OCI-M1 (cell line): Measurements from ENCODE around the gene ALDH3A2.
"Not testable (repeated sequence)": the region's sequence is repeated elsewhere in the genome, so short reads cannot be mapped to it uniquely, and the experiment has no call there.

Experiments used
- DNase-seq: peaks from one replicate; lab custom pipeline; 2025; lab: John Stamatoyannopoulos, UW

ALDH3A2 gene

GRCh38 chr17:19678581-19679453, 30.3 kb downstream of the ALDH3A2 start:
- DNase-seq = no peak

GRCh38 chr17:19683117-19683516, 34.6 kb downstream of the ALDH3A2 start:
- no peak for DNase-seq

DNA sequence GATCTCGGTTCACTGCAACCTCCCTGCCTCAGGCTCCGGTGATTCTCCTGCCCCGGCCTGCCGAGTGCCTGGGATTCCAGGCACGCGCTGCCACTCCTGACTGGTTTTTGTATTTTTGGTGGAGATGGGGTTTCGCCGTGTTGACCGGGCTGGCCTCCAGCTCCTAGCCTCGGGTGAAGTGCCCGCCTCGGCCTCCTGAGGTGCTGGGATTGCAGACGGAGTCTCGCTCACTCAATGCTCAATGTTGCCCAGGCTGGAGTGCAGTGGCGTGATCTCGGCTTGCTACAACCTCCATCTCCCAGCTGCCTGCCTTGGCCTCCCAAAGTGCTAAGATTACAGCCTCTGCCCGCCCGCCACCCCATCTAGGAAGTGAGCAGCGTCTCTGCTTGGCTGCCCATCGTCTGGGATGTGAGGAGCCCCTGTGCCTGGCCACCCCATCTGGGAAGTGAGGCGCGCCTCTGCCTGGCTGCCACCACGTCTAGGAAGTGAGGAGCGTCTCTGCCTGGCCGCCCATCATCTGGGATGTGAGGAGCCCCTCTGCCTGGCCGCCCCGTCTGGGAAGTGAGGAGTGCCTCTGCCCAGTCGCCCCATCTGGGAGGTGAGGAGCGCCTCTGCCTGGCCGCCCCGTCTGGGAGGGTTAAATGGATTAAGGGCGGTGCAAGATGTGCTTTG, 36.5 kb downstream of the ALDH3A2 start:
- DNase-seq = not testable (repeated sequence)

- no peak for DNase-seq
These were observed 38.0 kb downstream of the ALDH3A2 start for GRCh38 chr17:19686400-19687090.

DNA sequence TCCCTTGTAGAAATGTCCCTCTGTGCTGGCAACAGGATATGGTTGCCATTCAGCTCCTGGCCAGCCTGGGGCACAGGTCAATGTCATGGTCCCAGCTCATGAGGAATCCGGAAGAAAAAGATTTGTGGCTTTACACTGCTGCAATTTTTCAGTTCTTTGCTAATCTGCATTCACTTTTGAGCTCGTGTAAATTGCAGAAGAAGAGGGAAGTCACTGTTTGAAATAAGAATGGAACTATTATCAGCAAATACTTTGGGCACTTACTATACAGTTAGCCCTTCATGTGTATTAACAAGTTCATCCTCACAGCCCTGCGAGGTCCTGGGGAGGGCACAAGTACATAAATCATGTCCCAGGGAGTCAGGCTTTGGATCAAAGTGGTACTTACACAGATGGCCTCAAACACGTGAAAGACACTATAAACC, 53.7 kb downstream of the ALDH3A2 start:
- no peak for DNase-seq

DNA sequence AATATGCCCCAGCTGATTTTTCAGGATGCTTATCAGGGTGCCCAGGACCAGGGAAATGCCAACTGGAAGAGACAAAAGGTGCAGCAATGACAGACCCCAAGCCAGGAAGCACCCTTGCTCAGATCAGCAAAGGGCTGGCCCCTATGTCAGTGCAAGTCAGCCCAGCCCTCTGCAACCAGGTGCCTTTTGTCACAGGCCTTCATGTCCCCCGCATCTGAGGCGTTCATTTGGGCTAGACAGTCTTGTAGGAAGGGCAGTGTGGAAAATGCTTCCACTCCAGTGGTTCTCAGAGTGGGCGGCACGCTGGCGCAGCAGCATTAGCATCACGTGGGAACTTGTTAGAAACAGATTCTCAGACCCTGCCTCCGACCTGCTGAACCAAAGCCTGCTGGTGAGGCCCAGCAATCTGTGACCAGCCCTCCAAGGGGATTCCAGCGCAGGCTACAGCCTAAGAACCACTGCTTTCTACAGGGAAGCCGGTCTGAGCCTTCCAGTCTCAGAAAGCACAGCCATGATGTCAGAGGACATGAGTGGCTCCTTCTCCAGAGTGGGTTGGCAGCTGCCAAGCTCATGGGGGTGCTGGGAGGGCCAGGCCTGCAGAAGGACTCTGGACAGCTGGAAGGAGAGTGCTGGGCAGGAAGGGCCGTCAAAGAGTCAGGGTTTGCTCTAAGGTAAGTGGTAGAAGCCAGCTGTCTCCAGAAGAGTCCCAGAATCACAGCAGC, 54.7 kb downstream of the ALDH3A2 start:
- DNase-seq = no peak

GRCh38 chr17:19703828-19704613, 55.5 kb downstream of the ALDH3A2 start:
- DNase-seq = no peak

DNA sequence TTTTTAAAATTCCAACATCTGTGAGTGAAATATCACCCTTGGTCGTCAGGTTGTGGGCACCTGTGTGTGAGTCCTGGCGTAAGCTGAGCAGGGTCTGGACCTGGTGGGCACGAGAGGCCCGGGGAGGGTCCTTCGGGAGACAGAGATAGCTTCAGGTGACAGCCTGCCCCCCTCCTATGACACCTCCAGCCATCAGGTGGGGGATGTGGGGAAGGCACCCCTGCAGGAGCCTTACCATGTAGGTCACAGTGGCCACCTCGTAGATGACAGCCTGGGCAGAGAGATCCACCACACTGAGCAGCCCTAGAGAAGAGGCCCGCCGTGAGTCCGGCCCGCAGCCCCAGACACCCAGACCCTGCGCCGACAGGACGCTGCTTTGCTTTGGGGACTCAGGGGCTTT, 56.6 kb downstream of the ALDH3A2 start:
- no peak for DNase-seq

DNA sequence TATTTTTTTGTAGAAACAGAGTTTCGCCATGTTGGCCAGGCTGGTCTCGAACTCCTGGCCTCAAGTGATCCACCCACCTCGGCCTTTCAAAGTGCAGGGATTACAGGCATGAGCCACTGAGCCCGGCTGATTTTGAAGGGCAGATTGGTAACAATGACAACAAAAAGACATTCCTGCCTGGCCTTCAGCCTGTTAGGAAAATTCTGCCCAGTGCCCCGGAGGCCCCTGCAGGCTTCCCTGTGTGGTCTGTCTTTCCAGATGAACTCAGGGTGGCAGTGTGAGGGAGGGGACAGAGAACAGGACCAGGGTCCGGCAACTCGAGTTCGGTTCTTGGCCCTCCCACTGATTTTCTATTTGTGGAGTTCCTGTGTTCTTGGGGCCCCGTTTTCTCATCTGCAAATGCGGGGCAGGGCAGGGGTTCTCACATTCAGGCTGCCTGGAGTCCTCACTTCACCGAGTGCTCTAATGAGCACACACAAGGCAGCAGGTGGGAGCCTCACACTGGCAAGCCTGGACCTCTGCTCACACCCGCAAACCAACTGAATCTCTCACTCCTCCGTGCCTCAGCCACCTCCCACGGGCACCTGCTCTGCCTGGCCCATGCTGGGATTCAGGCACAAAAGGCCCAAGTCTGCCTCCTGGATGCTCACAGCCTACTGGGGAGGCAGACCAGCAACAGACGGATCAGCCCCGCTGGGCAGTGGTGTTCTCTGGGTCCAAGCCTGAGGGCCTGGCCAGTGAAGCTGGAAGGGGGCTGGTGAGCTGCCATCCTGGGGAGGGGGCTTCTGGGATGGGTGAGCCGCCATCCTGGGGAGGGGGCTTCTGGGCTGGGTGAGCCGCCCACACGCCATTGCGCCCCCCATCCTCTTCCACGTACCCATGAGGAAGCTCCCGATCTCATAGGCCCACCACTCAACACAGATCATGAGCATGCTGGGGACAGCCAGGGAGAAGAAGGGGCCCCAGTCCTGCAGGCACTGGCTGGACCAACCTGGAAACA, 57.5 kb downstream of the ALDH3A2 start:
- DNase-seq = no peak

DNA sequence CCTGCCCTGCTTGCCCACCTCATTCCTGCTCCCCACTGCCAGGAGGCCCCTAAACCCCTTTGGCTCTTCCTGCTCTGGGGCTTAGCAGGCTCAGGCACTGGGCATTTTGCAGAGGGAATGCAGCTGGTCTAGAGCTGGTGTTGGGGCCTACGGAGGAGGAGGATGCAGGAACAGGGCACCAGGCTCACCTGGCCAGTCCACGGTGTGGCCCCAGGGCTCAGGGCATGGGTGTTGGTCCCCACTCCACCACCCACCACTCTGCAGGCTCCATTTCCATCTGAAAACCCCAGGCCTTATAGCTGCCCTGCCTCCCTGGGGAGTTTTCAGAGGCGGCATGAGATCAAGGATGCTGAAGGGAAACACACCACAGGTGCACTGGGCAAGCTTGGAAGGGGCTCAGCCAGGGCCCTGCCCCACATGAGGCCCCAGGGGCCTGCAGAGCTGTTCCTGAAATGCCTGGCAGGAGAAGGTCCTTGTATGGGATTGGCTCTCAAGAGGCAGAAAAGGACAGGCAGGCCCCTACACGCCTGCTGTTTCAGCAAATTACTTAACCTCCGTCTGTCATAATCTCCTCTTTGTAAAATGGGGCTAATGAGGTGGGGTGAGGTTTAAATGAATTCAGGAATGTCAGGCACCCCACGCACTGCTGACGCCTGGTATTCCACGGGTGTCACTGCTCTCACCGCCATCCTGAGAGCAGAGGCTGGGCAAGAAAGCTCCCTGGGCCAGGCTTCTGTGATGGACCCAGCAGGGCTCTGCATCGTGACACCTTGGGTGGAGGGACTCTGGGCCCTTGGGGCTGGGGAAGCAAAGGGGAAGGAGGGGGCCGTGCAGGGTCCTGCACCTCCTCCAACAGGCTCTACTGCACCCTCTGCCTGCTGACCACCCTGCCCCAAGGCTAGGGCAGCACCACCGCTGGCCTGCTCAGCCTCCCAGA, 58.5 kb downstream of the ALDH3A2 start:
- DNase-seq = no peak

DNA sequence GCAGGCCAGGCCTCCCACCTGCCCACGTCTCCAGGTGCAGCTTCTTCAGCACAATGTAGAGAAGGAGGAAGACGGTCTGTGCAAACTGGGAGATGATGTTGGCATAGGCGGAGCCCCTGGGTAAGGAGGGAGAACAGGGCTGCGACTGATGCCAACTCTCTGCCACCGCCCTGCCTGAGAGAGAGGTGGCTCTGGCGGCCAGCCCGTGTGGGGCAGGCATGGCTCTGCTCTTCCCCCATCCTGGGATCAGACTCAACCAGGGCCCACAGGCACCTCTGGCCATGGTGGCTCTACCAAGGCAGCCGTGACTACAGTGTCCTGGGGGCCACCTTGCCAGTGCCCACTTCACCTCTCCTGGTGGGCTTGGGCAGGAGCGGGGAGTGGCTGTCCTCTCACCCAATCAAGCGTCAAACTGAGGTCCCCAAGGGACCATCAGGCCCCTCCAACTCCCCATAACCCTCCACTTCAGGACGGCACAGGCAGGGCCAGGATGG, 59.2 kb downstream of the ALDH3A2 start:
- DNase-seq = no peak

- no peak for DNase-seq
These were observed 60.1 kb downstream of the ALDH3A2 start for GRCh38 chr17:19708431-19709175.

GRCh38 chr17:19709841-19710240, 61.3 kb downstream of the ALDH3A2 start:
- DNase-seq = no peak

GRCh38 chr17:19712436-19713004, 64.0 kb downstream of the ALDH3A2 start:
- no peak for DNase-seq

DNA sequence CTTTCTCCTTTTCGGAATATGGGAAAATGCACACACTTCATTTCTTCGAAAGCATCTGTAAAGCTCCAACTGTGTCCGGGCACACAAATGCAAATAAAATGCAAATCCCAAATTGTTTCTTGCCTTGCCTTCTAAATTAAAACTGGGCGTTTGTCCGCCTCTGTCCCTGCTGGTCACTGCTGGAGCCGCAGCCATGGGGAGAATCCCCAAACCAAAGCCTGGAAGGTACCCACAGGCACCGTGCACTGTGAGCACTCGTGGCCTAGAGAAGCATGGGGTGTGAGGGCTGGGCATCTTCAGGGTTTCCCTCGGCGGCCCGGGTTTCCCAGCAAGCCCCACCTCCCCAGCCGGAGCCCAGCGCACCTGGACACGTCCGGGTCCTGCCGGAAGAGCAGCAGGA, 64.9 kb downstream of the ALDH3A2 start:
- no peak for DNase-seq

DNA sequence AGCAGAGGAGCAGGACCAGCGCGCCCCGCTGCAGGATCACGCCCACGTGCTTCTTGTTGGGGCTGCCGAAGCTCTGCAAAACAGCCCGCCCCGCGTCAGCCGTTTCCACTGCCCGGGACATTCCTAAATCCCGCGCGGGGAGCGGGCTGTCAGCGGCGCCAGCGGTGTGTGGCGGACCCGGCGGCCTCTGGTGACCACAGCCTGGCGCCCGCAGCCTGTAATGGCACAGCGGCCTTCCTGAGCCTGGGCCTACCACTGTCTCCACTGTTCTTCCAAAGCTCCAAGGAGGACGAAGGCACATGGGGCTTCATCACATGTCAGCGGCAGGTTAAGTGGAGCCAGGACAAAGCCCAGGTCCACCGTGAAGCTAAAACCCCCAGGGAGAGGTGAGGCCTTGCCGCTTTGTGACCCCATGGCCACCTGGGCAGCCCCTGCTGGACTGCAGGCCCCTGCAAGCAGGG, 65.4 kb downstream of the ALDH3A2 start:
- DNase-seq = no peak
